Measurements from ENCODE around the gene ZBTB7B.

GRCh38 chr1:155034318-155035208 lies 32.0 kb downstream of the ZBTB7B start:
- TF ChIP-seq POLR2A (IDR thresholded peaks at IDR 0.05), result no peak
- TF ChIP-seq CTCF (IDR thresholded peaks at IDR 0.05), result no peak
